ENCODE data around the gene GGT1. TPM values are rescaled to one million over a fixed set of nuclear protein-coding genes. Genes with fewer than 3 reads are reported as not detected.

Gene GGT1
- total and polyA plus RNA-seq, 2 of the 8 experiments (the other 6 are each of a cell fraction or from before 2014, with no cell fraction given), result 14.4 to 29.2 TPM

- no peak for TF ChIP-seq CHD2 (IDR thresholded peaks at IDR 0.05; ENCODE audit: low read length)
- TF ChIP-seq NRF1 (IDR thresholded peaks at IDR 0.05; ENCODE audit: low read depth, low read length), result no peak
These were observed 26.2 kb upstream of the GGT1 start (continued) for GRCh38 chr22:24576778-24577177.

Measured in H1 (cell line).